ENCODE results near the gene IRF6.

IRF6 gene

DNA sequence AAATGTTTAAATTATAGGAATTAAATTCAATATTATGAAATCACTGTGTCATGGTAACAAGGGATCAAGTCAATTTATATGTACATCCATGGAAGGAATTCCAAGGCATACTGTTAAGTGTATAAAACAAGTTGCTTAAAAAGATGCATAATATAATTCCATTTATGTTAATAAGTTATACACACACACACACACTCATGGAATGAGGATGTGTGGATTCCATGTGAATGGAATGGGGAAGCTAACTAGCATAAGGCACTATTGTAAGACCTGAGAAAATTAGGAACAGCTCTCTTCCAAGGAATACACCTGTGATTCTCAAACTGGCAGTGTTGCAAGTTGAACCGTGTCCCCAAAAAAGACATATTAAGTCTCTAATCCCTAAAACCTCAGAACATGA lies 67.7 kb downstream of the IRF6 start:
- TF ChIP-seq, protein P1, sequence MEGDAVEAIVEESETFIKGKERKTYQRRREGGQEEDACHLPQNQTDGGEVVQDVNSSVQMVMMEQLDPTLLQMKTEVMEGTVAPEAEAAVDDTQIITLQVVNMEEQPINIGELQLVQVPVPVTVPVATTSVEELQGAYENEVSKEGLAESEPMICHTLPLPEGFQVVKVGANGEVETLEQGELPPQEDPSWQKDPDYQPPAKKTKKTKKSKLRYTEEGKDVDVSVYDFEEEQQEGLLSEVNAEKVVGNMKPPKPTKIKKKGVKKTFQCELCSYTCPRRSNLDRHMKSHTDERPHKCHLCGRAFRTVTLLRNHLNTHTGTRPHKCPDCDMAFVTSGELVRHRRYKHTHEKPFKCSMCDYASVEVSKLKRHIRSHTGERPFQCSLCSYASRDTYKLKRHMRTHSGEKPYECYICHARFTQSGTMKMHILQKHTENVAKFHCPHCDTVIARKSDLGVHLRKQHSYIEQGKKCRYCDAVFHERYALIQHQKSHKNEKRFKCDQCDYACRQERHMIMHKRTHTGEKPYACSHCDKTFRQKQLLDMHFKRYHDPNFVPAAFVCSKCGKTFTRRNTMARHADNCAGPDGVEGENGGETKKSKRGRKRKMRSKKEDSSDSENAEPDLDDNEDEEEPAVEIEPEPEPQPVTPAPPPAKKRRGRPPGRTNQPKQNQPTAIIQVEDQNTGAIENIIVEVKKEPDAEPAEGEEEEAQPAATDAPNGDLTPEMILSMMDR (IDR thresholded peaks at IDR 0.05; ENCODE audit: borderline replicate concordance, insufficient read depth, low read depth, low read length) = no peak
- H3K4me3 ChIP-seq (ENCODE audit: low read depth, low read length) = no peak overlapping the region

DNA sequence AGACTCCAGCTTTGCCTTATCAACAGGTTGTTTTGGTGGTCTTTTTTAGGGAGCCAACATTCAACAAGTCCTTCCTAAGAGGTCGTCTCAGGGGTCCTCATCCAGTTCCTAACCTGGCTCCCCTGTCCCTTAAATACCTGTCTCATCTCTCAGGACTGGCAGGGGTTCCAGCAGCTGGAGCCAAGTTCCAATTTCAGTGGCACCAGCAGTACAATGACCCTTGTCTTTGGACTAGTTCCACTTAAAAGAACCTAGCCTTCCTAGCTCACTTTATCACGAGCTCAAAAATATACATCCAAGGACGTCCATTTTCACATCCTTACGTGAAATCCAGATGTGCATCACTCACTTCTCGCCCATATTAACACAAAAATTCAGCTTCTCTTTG lies 68.8 kb downstream of the IRF6 start:
- no peak overlapping the region for H3K4me3 ChIP-seq (ENCODE audit: low read depth, low read length)
- TF ChIP-seq, protein P1 (IDR thresholded peaks at IDR 0.05; ENCODE audit: borderline replicate concordance, insufficient read depth, low read depth, low read length) = no peak

DNA sequence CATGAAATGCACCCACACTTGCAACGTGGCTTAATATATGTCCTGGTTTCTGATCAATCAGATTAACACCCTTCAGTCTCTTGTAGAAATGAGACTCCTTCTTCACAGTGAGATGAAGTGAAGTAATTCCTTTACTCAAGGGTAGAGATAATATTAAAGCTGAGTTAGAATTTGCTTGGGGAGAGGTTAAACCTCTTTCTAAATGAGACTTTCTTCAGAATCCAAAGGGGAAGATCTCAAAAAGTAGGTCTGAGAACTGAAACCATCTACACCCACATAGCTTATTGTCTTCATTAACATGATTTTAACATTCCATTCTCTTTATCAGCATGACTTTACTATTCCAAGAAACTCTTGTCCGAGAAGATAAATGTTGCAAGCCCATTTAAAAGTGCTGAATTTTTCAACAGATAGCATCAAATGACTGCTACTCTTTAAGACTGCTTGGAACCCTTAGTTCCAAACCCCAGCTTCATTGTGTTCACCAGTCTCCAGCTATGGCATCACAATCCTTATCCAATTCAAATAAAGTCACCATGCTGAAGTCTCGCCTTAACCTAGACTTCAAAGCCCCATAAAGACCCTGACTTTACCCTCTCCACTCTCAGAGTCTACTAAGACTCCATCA lies 69.3 kb downstream of the IRF6 start:
- H3K4me3 ChIP-seq (ENCODE audit: low read depth, low read length) = no peak overlapping the region
- TF ChIP-seq, protein P1 (IDR thresholded peaks at IDR 0.05; ENCODE audit: borderline replicate concordance, insufficient read depth, low read depth, low read length) = no peak
